ENCODE data around the gene CTDSPL2.

- TF ChIP-seq CTCF (IDR thresholded peaks at IDR 0.05; ENCODE audit: extremely low read depth in 1 of 2, insufficient read depth in 1 of 2, low read depth in 1 of 2, low read length in 2 of 2) (no peak), POLR2A (IDR thresholded peaks at IDR 0.05; ENCODE audit: low read depth, low read length) (no peak), MAX (IDR thresholded peaks at IDR 0.05; ENCODE audit: insufficient read depth, insufficient read length) (no peak), POLR2AphosphoS5 (IDR thresholded peaks at IDR 0.05; ENCODE audit: insufficient read depth, low read depth, low read length) (no peak), JUN (IDR thresholded peaks at IDR 0.05; ENCODE audit: borderline replicate concordance, insufficient read depth, insufficient read length, low read depth) (no peak)
Measured at GRCh38 chr15:44495562-44495961, 68.1 kb downstream of the CTDSPL2 start.
